ENCODE measurements around the gene SLC5A5. TPM values are rescaled to one million over a fixed set of nuclear protein-coding genes. Genes with fewer than 3 reads are reported as not detected.

SLC5A5 gene
- total and polyA plus RNA-seq, 2 of the 4 experiments (the other 2 are of a cell fraction): not detected

DNA sequence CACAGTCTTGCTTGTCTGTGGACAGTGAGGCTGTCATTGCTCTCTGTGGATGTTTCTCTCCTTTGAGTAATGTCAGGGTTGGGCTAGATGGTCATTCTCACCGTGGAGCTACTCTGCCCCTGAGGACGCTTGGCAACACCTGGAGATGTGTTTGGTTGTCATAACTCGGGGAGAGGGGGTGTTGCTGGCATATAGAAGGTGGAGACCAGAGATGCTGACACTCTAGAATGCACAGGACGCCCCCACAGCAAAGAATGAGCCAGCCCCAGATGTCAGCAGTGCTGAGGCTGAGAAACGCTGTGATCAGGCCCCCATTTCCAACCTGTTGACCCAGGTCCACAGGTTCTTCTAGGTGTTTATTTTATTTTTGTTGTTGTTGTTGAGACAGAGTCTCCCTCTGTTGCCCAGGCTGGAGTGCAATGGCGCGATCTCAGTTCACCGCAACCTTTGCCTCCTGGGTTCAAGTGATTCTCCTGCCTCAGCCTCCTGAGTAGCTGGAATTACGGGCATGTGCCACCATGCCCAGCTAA is 65.7 kb downstream of the SLC5A5 start:
- Histone ChIP-seq H2BK15ac (ENCODE audit: low read depth, low read length) (no peak overlapping the region), H3K4me2 (ENCODE audit: low read depth, low read length) (no peak overlapping the region), H3K18ac (ENCODE audit: low read depth, low read length) (no peak overlapping the region), H3K14ac (replicated peaks; ENCODE audit: low read depth, low read length) (no peak overlapping the region), H3K23ac (ENCODE audit: low read depth, low read length) (no peak overlapping the region), H3K4me3 (ENCODE audit: insufficient read depth, low read depth, low read length) (no peak overlapping the region), H4K91ac (ENCODE audit: insufficient read depth, low read depth, low read length) (no peak overlapping the region), H3K4me1 (ENCODE audit: control insufficient read depth, insufficient read depth, low read length) (0 out of 2 replicates have a peak, but pooled peaks cover 3% of the 10 kb centered on the region), H3K79me1 (ENCODE audit: low read depth in 1 of 2, low read length in 2 of 2) (peaks cover 0 to 29% of the 10 kb centered on the region in 2 experiments; a peak in 3 of 4 replicates), H3K27me3 (ENCODE audit: control insufficient read depth, insufficient read depth, low read length) (no peaks in the 10 kb centered on the region), H3K56ac (ENCODE audit: extremely low read depth, insufficient read depth, low read length) (no peak overlapping the region), H2BK20ac (ENCODE audit: low read depth, low read length) (no peak overlapping the region), H3K9me1 (ENCODE audit: insufficient read depth, low read length) (peaks cover under 1% of the 10 kb centered on the region; the same call in 1 of the 2 replicates), H4K8ac (ENCODE audit: low read depth in 2 of 2, low read length in 2 of 2) (no peak overlapping the region), H3K27ac (ENCODE audit: insufficient read depth, low read length) (no peak overlapping the region), H2BK5ac (ENCODE audit: low read depth, low read length, poor library complexity, severe bottlenecking) (no peak overlapping the region), H2AFZ (replicated peaks; ENCODE audit: low read length, poor library complexity) (no peak overlapping the region), H3K36me3 (ENCODE audit: control insufficient read depth, insufficient read depth, low read length) (peaks cover 8% of the 10 kb centered on the region; the same call in 1 of the 2 replicates), H2AK9ac (replicated peaks; ENCODE audit: low read depth, low read length, poor library complexity) (no peak overlapping the region), H3K9ac (ENCODE audit: low read depth, low read length) (no peak overlapping the region), H3K4ac (ENCODE audit: low read depth, low read length) (no peak overlapping the region), H4K20me1 (ENCODE audit: insufficient read depth, low read length) (peaks cover 12% of the 10 kb centered on the region), H2BK120ac (ENCODE audit: low read depth, low read length) (no peak overlapping the region), H4K5ac (ENCODE audit: low read depth, low read length) (no peak overlapping the region), H3K9me3 (ENCODE audit: control insufficient read depth, insufficient read depth, low read length) (no peaks in the 10 kb centered on the region), H2AK5ac (ENCODE audit: low read depth, low read length) (no peak overlapping the region)
- intact Hi-C loops (cut with micrococcal nuclease) (loop anchor here (5.0 kb wide), 1 partner anchor 120 kb away; no protein-coding TSS in a partner anchor), dilution Hi-C loops (cut with HindIII; ENCODE audit: low sequenced_read_pairs, unreplicated experiment) (no loop called here), in situ Hi-C loops (cut with MboI; ENCODE audit: low sequenced_read_pairs) (loop anchor here (5.0 to 25.0 kb wide), 2 partner anchors 55 to 125 kb away; no protein-coding TSS in a partner anchor)
- ChIA-PET POLR2A (ENCODE audit: unreplicated experiment) (no interaction called here), CTCF (interaction anchor here (0.6 to 1.7 kb wide), 3 partner anchors 26 to 59 kb away, joined by 3 to 17 read pairs (median 13); no protein-coding TSS in a partner anchor)
- BruUV-seq (replicated peaks): no TSS peak
- no peak for ATAC-seq (ENCODE audit: low read depth)
- no peak for DNase-seq
- no peak for TF ChIP-seq BHLHE40 (IDR thresholded peaks at IDR 0.05; ENCODE audit: low read depth, low read length)
- TF ChIP-seq MAZ (IDR thresholded peaks at IDR 0.05; ENCODE audit: borderline replicate concordance, low read depth, low read length): no peak
- TF ChIP-seq FOS (IDR thresholded peaks at IDR 0.05; ENCODE audit: low read depth, low read length): no peak
- TF ChIP-seq, protein P1, sequence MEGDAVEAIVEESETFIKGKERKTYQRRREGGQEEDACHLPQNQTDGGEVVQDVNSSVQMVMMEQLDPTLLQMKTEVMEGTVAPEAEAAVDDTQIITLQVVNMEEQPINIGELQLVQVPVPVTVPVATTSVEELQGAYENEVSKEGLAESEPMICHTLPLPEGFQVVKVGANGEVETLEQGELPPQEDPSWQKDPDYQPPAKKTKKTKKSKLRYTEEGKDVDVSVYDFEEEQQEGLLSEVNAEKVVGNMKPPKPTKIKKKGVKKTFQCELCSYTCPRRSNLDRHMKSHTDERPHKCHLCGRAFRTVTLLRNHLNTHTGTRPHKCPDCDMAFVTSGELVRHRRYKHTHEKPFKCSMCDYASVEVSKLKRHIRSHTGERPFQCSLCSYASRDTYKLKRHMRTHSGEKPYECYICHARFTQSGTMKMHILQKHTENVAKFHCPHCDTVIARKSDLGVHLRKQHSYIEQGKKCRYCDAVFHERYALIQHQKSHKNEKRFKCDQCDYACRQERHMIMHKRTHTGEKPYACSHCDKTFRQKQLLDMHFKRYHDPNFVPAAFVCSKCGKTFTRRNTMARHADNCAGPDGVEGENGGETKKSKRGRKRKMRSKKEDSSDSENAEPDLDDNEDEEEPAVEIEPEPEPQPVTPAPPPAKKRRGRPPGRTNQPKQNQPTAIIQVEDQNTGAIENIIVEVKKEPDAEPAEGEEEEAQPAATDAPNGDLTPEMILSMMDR (conservative IDR thresholded peaks at IDR 0.05; ENCODE audit: low read depth, low read length): no peak
- no peak for TF ChIP-seq RAD21 (IDR thresholded peaks at IDR 0.05; ENCODE audit: low read length)
- TF ChIP-seq, protein P2, sequence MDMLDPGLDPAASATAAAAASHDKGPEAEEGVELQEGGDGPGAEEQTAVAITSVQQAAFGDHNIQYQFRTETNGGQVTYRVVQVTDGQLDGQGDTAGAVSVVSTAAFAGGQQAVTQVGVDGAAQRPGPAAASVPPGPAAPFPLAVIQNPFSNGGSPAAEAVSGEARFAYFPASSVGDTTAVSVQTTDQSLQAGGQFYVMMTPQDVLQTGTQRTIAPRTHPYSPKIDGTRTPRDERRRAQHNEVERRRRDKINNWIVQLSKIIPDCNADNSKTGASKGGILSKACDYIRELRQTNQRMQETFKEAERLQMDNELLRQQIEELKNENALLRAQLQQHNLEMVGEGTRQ (IDR thresholded peaks at IDR 0.05; ENCODE audit: low read depth, low read length): no peak
- TF ChIP-seq MXI1 (IDR thresholded peaks at IDR 0.05; ENCODE audit: borderline replicate concordance, low read depth, low read length): no peak
- no peak for TF ChIP-seq POLR2A (IDR thresholded peaks at IDR 0.05; ENCODE audit: low read depth, low read length)
- no peak for TF ChIP-seq MAFK (IDR thresholded peaks at IDR 0.05; ENCODE audit: low read depth, low read length)
- no peak for TF ChIP-seq SMC3 (IDR thresholded peaks at IDR 0.05; ENCODE audit: low read depth, low read length)
- no peak for TF ChIP-seq RCOR1 (IDR thresholded peaks at IDR 0.05; ENCODE audit: insufficient replicate concordance, low read length)
- no peak for TF ChIP-seq RFX5 (IDR thresholded peaks at IDR 0.05; ENCODE audit: low read depth, low read length)
- no peak for TF ChIP-seq NFE2L2 (IDR thresholded peaks at IDR 0.05; ENCODE audit: low read depth, low read length)
- no peak for TF ChIP-seq CHD1 (IDR thresholded peaks at IDR 0.05; ENCODE audit: low read depth, low read length)
- TF ChIP-seq CEBPB (IDR thresholded peaks at IDR 0.05; ENCODE audit: low read depth, low read length): no peak
- TF ChIP-seq, protein P3, sequence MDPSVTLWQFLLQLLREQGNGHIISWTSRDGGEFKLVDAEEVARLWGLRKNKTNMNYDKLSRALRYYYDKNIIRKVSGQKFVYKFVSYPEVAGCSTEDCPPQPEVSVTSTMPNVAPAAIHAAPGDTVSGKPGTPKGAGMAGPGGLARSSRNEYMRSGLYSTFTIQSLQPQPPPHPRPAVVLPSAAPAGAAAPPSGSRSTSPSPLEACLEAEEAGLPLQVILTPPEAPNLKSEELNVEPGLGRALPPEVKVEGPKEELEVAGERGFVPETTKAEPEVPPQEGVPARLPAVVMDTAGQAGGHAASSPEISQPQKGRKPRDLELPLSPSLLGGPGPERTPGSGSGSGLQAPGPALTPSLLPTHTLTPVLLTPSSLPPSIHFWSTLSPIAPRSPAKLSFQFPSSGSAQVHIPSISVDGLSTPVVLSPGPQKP (IDR thresholded peaks at IDR 0.05; ENCODE audit: borderline replicate concordance, low read depth, low read length): no peak
- WGBS, 2 experiments (ENCODE audit: extremely low coverage in 2 of 2, insufficient read length in 1 of 2): 100% methylated on average over 2 of the region's 9 CpGs; no CpG with 5 or more reads in 1 of the 2 experiments
